Neuron (in vitro differentiated cells): Measurements from ENCODE around the gene KRT76.
"Not testable (repeated sequence)": the region's sequence is repeated elsewhere in the genome, so short reads cannot be mapped to it uniquely, and the experiment has no call there.

Experiments used
- H2AFZ ChIP-seq: one replicate; pipeline ENCODE4 v1.6.1; 2013; ENCODE audit warnings: low read depth, mild to moderate bottlenecking, inconsistent platforms, low read length, moderate library complexity
- H3K27me3 ChIP-seq: one replicate; pipeline ENCODE4 v1.6.1; 2013; ENCODE audit warnings: low read length; ENCODE audit not compliant: insufficient read depth
- H3K36me3 ChIP-seq: one replicate; pipeline ENCODE4 v1.6.1; 2013; ENCODE audit warnings: low read length; ENCODE audit not compliant: insufficient read depth
- H3K4me1 ChIP-seq: one replicate; pipeline ENCODE4 v1.6.1; 2013; ENCODE audit warnings: low read length; ENCODE audit not compliant: insufficient read depth
- H3K4me3 ChIP-seq: 2 replicates; pipeline ENCODE4 v1.5.1; 2013; ENCODE audit warnings: mild to moderate bottlenecking, low read length, moderate library complexity
- H3K9me3 ChIP-seq: one replicate; pipeline ENCODE4 v1.6.1; 2013; ENCODE audit warnings: low read length

KRT76 gene

DNA sequence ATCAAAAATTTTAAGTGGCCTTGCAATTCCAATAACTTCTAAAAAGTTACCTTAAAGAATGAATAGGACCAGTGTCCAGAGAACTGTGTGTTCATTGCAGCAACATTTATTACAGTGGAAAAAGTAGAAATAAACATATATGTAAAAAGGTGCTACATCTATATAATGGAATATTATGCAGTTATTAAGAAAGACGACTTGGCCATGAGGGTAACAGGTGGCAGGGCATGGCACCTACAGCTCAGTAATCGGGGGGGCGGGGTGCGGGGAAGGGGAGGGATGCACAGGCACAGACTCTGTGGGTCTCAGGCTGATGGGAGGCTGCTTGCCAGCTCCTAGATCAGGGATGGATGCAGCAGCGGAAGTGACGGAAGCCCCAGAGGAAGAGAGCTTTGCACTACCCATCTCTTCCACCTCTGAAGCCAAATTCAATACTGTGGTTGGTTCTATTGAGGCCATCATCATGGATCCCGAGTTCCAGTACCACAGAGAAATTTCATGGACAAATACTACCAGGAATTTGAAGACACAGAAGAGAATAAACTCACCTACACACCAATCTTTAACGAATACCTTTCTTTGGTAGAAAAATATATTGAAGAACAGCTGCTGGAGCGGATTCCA lies 14.0 kb downstream of the KRT76 start:
- no peak overlapping the region for H2AFZ ChIP-seq
- H3K27me3 ChIP-seq, result peaks cover 3% of the 10 kb centered on the region
- no peaks in the 10 kb centered on the region for H3K4me1 ChIP-seq
- H3K36me3 ChIP-seq, result no peaks in the 10 kb centered on the region
- H3K9me3 ChIP-seq, result no peaks in the 10 kb centered on the region
- no peak overlapping the region for H3K4me3 ChIP-seq

DNA sequence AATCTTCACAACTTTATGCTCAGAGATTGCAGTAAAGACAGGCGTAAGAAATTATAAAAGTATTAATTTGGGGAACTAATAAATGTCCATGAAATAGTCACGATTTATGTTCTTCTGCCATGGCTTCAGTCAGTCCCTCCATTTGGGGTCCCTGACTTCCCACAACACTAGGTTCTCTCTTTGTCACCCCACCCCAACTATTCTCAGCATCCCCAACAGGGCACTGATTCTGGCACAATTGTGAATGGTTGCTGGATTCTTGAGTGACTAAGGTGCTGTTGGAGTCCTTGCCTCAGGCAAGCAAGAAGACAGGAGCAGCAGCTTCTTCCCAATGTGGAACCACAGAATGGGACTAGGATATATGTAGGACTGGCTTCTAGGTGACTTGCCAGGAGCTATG lies 15.3 kb downstream of the KRT76 start:
- Histone ChIP-seq H3K9me3 (no peaks in the 10 kb centered on the region), H3K4me3 (no peak overlapping the region), H2AFZ (no peak overlapping the region), H3K27me3 (peaks cover 3% of the 10 kb centered on the region), H3K36me3 (no peaks in the 10 kb centered on the region), H3K4me1 (no peaks in the 10 kb centered on the region)

DNA sequence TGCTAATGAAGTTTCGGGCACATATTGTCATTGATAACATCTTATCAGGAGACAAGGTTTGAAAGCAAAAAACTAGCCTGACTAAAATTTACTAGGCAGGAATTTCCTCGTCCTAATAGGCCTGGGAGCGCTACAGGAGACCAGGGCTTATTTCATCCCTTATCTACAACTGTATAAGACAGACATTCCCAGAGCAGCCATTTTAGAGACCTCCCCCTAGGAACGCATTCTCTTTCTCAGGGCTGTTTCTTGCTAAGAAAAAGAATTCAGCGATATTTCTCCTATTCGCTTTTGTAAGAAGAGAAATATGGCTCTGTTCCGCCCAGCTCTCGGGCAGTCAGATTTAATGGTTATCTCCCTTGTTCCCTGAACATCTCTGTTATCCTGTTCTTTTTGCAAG lies 15.9 kb downstream of the KRT76 start:
- H3K4me3 ChIP-seq, H2AFZ ChIP-seq, H3K9me3 ChIP-seq, H3K36me3 ChIP-seq, H3K27me3 ChIP-seq, H3K4me1 ChIP-seq: not testable (repeated sequence)

DNA sequence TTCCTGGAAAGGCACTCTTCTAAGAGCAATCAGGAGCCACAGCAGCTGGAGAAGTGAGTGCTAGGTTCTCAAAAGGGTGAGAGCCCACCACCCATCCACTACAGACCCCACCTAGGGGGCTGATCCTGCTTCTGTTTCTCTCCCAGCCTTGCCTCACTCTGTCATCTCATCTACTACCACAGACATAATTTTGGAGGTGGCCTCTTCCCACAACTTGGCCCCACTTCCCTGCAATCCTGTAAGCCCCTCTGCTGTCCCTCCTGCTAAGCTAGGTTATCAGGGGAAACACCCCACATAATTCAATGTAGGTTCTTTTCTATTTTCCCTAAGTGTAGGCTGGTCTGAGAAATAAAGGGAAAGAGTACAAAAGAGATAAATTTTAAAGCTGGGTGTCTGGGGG lies 16.5 kb downstream of the KRT76 start:
- Histone ChIP-seq H3K4me1 (no peaks in the 10 kb centered on the region), H3K9me3 (no peaks in the 10 kb centered on the region), H2AFZ (no peak overlapping the region), H3K36me3 (no peaks in the 10 kb centered on the region), H3K27me3 (no peaks in the 10 kb centered on the region), H3K4me3 (no peak overlapping the region)

DNA sequence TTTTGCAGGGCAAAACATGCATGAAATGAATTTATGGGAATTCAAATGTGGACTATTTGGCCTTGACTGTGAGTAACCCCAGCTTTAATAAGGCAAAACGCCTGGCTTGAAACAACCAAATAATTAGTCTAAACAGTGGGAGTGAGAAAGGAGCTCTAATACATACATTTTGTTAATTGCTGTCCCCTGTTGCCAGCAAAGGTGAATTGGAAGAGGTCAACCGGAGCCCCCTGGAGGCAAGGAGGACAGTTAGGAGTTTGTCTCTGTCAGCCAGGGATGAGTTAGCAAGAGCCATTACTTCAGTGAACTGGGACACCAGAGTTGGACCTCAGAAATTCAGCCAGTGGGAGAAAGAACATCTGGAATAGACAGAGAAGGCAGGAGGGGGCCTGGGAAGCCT lies 17.4 kb downstream of the KRT76 start:
- Histone ChIP-seq H3K4me3 (no peak overlapping the region), H3K9me3 (no peaks in the 10 kb centered on the region), H3K27me3 (no peaks in the 10 kb centered on the region), H2AFZ (no peak overlapping the region), H3K36me3 (no peaks in the 10 kb centered on the region), H3K4me1 (no peaks in the 10 kb centered on the region)

DNA sequence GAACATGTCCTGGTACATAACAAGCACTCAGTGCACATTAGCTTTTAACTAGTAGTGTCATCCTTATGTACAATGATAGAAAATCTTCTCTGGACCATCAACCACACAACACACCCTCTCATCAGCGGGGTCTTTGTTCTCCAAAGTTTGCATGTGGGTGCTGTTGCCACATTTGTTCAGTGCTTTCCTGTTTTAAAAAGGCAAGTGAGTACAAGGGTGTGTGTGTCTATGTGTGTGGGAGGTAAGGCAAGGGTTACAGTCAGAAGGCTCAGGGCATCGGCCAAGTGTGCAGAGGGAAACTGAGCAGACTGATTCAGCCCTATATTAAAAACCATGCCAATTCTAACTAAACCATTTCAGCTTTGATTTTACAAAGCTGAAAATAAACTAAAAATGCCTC lies 17.9 kb downstream of the KRT76 start:
- Histone ChIP-seq H3K36me3 (no peaks in the 10 kb centered on the region), H3K4me1 (no peaks in the 10 kb centered on the region), H3K27me3 (no peaks in the 10 kb centered on the region), H3K9me3 (no peaks in the 10 kb centered on the region), H2AFZ (no peak overlapping the region), H3K4me3 (no peak overlapping the region)

DNA sequence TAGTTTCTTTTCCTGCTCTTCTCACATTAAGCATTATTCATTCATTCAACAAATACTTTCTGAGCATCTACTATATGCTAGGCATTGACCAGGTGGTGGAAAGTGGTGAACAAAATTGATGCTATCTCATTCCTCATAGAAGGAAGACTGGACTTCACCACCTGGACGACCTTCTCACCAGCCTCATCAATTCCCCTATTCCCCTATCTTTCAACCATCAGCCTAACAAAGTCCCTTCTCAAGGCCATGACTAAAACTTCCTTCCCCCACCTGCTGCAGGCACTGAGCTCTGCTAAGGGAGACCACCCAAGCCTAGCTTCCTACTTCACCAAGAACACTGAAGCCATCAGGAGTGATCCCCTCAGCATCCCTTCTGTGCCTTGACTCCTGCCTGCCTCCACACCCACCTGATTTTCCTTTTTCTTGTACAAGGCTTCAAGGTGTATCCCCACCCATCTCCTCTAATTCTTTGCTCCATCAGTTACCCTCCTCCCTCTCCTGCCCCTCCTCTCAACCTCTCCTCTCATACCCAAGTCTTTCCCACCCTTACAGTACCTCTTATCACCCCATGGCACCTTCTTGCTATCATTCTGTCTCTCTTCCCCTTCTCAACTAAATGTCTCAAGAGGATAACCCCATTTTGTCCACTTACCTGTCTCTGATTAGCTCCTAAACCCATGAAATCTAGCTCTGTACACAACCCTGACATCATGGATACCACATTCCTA lies 19.5 kb downstream of the KRT76 start:
- no peaks in the 10 kb centered on the region for H3K36me3 ChIP-seq
- no peaks in the 10 kb centered on the region for H3K4me1 ChIP-seq
- H3K27me3 ChIP-seq, result no peaks in the 10 kb centered on the region
- H2AFZ ChIP-seq, result no peak overlapping the region
- no peaks in the 10 kb centered on the region for H3K9me3 ChIP-seq
- H3K4me3 ChIP-seq, result no peak overlapping the region

DNA sequence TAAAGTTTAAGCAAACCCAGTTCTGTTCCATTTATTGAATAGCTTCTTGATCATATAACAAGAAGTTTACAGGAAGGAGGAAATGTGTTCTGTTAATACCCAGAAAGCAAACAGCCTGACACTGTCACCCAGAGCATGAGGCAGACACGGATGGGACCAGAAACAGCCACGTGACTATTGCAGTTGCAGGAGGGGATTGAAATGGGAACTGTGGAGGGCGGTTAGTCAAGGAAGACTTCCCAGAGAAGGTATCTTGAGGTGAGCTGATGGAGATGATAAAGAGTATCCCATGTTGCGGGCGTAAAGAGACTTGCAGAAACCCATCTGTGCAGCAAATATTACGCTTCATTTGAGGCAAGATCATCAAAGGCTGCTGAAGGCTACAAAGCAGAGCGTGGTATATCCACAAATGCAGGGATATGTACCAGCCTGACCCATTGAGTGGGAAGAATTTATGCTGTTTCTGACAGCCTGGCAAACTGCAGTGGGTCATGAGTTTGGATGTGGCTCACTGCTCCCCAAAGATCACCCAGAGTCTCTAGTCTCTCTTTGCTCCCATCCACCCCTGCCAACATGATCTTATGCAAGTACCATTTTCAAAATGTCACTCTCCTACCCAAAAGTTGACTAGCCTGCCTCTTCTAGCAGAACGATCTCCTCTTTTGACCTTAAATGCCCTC lies 20.7 kb downstream of the KRT76 start:
- H3K9me3 ChIP-seq, result no peaks in the 10 kb centered on the region
- H2AFZ ChIP-seq, result no peak overlapping the region
- H3K27me3 ChIP-seq, result no peaks in the 10 kb centered on the region
- no peak overlapping the region for H3K4me3 ChIP-seq
- H3K4me1 ChIP-seq, result no peaks in the 10 kb centered on the region
- no peaks in the 10 kb centered on the region for H3K36me3 ChIP-seq

DNA sequence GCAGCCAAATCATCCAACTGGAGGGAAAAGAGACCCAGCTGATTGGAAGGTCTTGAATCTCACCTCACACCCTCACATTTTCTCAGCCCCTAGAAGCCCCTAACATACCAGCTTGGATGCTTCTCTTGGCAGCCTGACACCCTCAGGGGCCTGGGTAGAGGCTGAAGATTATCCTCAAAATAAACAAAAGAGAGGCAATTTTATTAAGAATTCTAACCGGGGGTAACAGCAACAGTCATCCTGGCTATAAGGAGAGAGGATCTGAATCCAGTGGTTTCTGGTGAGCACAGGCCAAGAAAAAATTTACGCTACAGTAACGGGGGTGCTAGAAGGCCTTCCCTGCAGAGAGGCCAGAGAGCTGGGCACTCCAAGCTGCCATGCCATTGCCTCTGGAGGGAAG lies 21.6 kb downstream of the KRT76 start:
- Histone ChIP-seq H2AFZ (no peak overlapping the region), H3K36me3 (no peaks in the 10 kb centered on the region), H3K27me3 (no peaks in the 10 kb centered on the region), H3K4me1 (no peaks in the 10 kb centered on the region), H3K9me3 (no peaks in the 10 kb centered on the region), H3K4me3 (no peak overlapping the region)

DNA sequence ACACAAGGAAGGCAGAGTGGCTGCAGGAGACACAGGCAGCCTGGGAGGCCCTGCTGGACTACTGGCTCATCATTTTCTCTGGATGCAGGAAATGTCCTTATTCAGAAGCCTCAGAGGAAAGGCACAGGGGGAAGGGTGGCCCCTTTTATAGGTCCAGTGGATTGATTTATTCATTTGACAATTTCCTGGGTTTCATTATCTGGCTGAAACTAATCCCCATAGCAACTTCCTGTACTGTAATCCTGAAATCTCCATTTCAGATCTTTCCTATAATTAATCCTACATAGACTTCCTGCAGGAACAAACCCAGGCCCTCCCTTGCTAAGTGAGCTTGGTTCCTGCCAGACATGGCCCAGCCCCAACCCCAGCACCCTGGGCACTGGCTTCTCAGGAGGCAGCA lies 23.0 kb downstream of the KRT76 start:
- Histone ChIP-seq H3K4me1 (no peaks in the 10 kb centered on the region), H3K36me3 (no peaks in the 10 kb centered on the region), H2AFZ (no peak overlapping the region), H3K27me3 (peaks cover 3% of the 10 kb centered on the region), H3K4me3 (no peak overlapping the region), H3K9me3 (no peaks in the 10 kb centered on the region)

DNA sequence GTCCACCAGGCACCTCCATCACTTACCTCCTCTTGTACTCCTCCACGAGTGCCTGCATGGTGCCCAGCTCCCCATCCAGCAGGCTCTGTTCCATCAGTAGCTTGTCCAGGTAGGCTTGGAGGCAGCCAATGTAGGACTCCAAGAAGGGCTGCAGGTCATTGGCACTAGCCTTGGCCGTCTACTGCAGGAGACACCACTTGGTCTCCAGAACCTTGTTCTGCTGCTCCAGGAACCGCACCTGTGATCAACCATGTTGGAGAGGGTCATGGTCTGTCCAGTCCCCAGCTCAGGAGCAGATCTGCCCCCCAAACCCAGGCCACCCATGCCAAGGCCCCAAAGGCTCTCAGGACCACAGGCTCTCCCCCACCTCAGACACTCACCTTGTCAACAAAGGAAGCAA lies 23.9 kb downstream of the KRT76 start:
- Histone ChIP-seq H3K4me1 (no peaks in the 10 kb centered on the region), H3K27me3 (peaks cover 3% of the 10 kb centered on the region), H3K4me3 (no peak overlapping the region), H2AFZ (no peak overlapping the region), H3K36me3 (no peaks in the 10 kb centered on the region), H3K9me3 (no peaks in the 10 kb centered on the region)

DNA sequence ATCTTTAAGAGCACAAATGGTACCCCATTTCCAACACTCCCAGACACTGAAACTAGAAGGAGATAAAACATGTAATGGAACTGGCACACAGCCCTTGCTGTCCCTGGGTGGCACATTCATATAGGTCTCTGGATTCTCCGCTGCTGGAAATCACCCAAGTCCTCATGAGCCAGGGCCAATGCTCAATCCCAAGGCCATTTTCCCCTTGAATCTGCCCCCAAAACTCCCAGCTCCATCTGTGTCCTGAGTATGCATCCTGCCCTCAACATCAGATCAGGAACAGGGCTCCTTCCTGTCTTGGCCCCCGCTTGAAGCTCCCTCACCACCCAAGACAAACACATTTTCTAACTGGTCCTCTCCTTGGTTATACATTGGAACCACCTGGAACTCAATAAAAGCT lies 24.6 kb downstream of the KRT76 start:
- H2AFZ ChIP-seq, result no peak overlapping the region
- H3K4me1 ChIP-seq, result no peaks in the 10 kb centered on the region
- H3K36me3 ChIP-seq, result no peaks in the 10 kb centered on the region
- no peak overlapping the region for H3K4me3 ChIP-seq
- peaks cover 3% of the 10 kb centered on the region for H3K27me3 ChIP-seq
- no peaks in the 10 kb centered on the region for H3K9me3 ChIP-seq

DNA sequence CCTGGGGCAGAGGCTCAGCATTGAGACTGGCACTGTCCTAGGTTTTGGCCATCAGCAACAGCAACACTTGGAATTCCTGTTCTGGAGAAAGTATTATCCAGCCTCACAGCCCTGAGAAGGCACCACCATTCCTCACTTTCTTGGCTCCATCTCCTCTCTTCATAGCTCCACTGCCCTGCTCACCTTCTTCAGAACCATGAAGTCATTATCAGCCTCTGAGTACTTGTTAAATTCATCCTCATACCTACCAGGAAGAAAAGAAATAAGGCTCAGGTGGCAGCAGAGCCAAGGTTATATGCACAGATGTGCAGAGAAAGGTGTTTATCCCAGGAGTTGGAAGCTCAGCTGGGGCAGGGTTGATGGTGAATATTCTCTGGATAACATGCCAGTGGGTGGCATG lies 25.4 kb downstream of the KRT76 start:
- Histone ChIP-seq H3K9me3 (no peaks in the 10 kb centered on the region), H2AFZ (no peak overlapping the region), H3K36me3 (no peaks in the 10 kb centered on the region), H3K27me3 (peaks cover 3% of the 10 kb centered on the region), H3K4me1 (no peaks in the 10 kb centered on the region), H3K4me3 (no peak overlapping the region)
